Activated CD8-positive, alpha-beta T cell treated with anti-CD3 and anti-CD28 coated beads for 36 hours (primary cell): ENCODE measurements around the gene ERN1. TPM values are rescaled to one million over a fixed set of nuclear protein-coding genes. Genes with fewer than 3 reads are reported as not detected.

Experiments used
- ATAC-seq: fragments of 200-7000 bp; cut with Tn5 transposase; one replicate; pipeline ENCODE4 v1.10.0; 2021; ENCODE audit warnings: mild to moderate bottlenecking, moderate library complexity
- CTCF ChIA-PET: fragments of 350-600 bp; sonication (Branson Sonifier 250); formaldehyde crosslinking; loops from one replicate; lab custom pipeline; 2021; ENCODE audit warnings: antibody characterized with exemption; lab: Charles Lee
- POLR2A ChIA-PET: fragments of 350-600 bp; sonication (Branson Sonifier 250); formaldehyde crosslinking; loops from one replicate; lab custom pipeline; 2021; ENCODE audit warnings: antibody characterized with exemption; lab: Charles Lee
- DNase-seq: peaks from one replicate; pipeline ENCODE4 v3.0.0-alpha.2; 2020
- H3K27ac Mint-ChIP-seq: one replicate; pipeline ENCODE4 v1.8.0; 2021; ENCODE audit warnings: mild to moderate bottlenecking, mixed read lengths
- H3K27me3 Mint-ChIP-seq: one replicate; pipeline ENCODE4 v1.8.0; 2021; ENCODE audit warnings: mixed read lengths
- H3K36me3 Mint-ChIP-seq: one replicate; pipeline ENCODE4 v1.8.0; 2021; ENCODE audit warnings: low read depth, mixed read lengths
- H3K4me1 Mint-ChIP-seq: one replicate; pipeline ENCODE4 v1.8.0; 2021; ENCODE audit warnings: low read depth, mixed read lengths
- H3K4me3 Mint-ChIP-seq: one replicate; pipeline ENCODE4 v1.8.0; 2021; ENCODE audit warnings: mild to moderate bottlenecking, moderate library complexity, mixed read lengths
- H3K9me3 Mint-ChIP-seq: one replicate; pipeline ENCODE4 v1.8.0; 2021; ENCODE audit warnings: mixed read lengths
- CTCF ChIP-seq: fragments of 200-600 bp; IDR thresholded peaks from one replicate; pipeline ENCODE4 v1.8.0; 2022; ENCODE audit warnings: antibody characterized with exemption, mild to moderate bottlenecking
- intact Hi-C: fragments of 100-400 bp; cut with micrococcal nuclease; formaldehyde crosslinking; loops from one replicate; pipeline ENCODE4 v1.10.0; 2022
- total RNA-seq, 2 experiments: library from RNA; stranded (reverse); gene quantifications; one replicate each; pipeline ENCODE4 v1.2.3, GENCODE V29; 2021

The ERN1 gene
- total RNA-seq, 2 experiments from 2014 or later: 19.2 to 23.6 TPM

GRCh38 chr17:64003526-64004121, 126.3 kb downstream of the ERN1 start:
- Mint-ChIP-seq H3K27ac (no peak overlapping the region), H3K27me3 (no peaks in the 10 kb centered on the region), H3K9me3 (no peaks in the 10 kb centered on the region), H3K4me1 (peaks cover 26% of the 10 kb centered on the region), H3K36me3 (peaks cover 10% of the 10 kb centered on the region), H3K4me3 (no peak overlapping the region)
- DNase-seq (no peak), ATAC-seq (no peak)
- ChIA-PET CTCF (interaction anchor here (1.1 kb wide), 2 partner anchors 13 to 57 kb away, joined by 3 to 4 read pairs; no protein-coding TSS in a partner anchor), POLR2A (no interaction called here)
- intact Hi-C loops: no loop called here
- no peak for TF ChIP-seq CTCF

- POLR2A ChIA-PET: interaction anchor here (0.9 kb wide), 1 partner anchor 12 kb away, joined by 3 read pairs; no protein-coding TSS in a partner anchor
- H3K27me3 Mint-ChIP-seq: no peaks in the 10 kb centered on the region
- ATAC-seq (no peak), DNase-seq (no peak)
- no peak for TF ChIP-seq CTCF
- intact Hi-C loops: no loop called here
- H3K4me3 Mint-ChIP-seq: no peak overlapping the region
- H3K4me1 Mint-ChIP-seq: peaks cover 23% of the 10 kb centered on the region
- CTCF ChIA-PET: interaction anchor here (1.1 to 2.0 kb wide), 2 partner anchors 12 to 22 kb away, joined by 3 to 7 read pairs; no protein-coding TSS in a partner anchor
- H3K9me3 Mint-ChIP-seq: no peaks in the 10 kb centered on the region
- H3K36me3 Mint-ChIP-seq: peaks cover 10% of the 10 kb centered on the region
- no peak overlapping the region for H3K27ac Mint-ChIP-seq
These were observed 127.1 kb downstream of the ERN1 start for GRCh38 chr17:64002658-64003525.

DNA sequence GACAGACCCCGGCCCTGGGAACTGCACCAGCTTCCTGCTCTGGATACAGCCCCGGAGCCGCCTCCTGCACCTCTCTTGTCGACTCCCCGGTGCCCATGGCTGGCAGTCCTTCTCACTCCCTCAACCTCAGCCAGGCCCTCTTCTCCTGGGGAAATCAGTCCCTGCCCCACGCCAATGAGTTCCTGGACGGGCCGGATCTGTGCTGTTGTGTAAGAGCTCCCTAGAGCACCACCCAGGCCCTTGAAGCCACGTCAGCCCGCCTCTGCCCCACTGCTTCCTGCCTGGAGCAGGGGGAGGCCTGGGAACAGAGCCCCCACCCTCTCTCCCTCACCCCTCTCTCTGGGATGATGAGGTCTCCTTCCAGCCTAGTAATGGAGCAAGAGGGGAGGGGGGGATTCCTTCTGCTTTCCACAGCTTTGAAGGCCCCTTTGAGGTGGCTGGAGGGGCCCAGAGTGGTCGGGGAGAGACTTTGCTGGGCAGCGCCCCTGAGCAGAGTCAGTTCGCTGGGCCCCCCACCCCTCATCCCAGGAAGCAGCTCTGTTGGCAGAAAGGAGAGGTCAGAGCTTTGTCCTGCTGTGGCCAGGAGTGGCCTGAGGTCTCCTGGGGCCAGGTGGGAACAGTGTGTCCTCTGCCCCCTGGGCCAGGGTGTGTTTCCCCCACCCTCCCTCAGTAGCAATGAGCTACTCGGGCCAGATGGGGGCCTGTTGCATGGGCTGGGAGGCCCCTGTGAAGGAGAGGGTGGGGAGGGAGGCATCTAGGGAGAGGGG, 128.0 kb downstream of the ERN1 start:
- ATAC-seq: no peak
- Mint-ChIP-seq H3K36me3 (peaks cover 10% of the 10 kb centered on the region), H3K27me3 (no peaks in the 10 kb centered on the region), H3K4me3 (no peak overlapping the region), H3K4me1 (peaks cover 26% of the 10 kb centered on the region), H3K27ac (no peak overlapping the region), H3K9me3 (no peaks in the 10 kb centered on the region)
- CTCF ChIA-PET: interaction anchor here (1.5 to 2.0 kb wide), 2 partner anchors 11 to 23 kb away, joined by 4 to 7 read pairs; no protein-coding TSS in a partner anchor
- no peak for DNase-seq
- POLR2A ChIA-PET: interaction anchor here (0.9 to 1.3 kb wide), 3 partner anchors 11 to 18 kb away, joined by 3 to 4 read pairs (median 3); partner anchors contain the start of gene ICAM2
- TF ChIP-seq CTCF: no peak
- intact Hi-C loops: no loop called here

- no peak for DNase-seq
- ChIA-PET POLR2A (interaction anchor here (1.1 to 1.3 kb wide), 2 partner anchors 15 to 19 kb away, joined by 3 to 4 read pairs; partner anchors contain the start of gene ICAM2), CTCF (interaction anchor here (1.5 to 2.0 kb wide), 2 partner anchors 11 to 24 kb away, joined by 4 to 7 read pairs; no protein-coding TSS in a partner anchor)
- H3K4me3 Mint-ChIP-seq: no peak overlapping the region
- no peak overlapping the region for H3K27ac Mint-ChIP-seq
- H3K36me3 Mint-ChIP-seq: peaks cover 10% of the 10 kb centered on the region
- no peak for ATAC-seq
- H3K27me3 Mint-ChIP-seq: no peaks in the 10 kb centered on the region
- H3K4me1 Mint-ChIP-seq: peaks cover 22% of the 10 kb centered on the region
- H3K9me3 Mint-ChIP-seq: no peaks in the 10 kb centered on the region
- intact Hi-C loops: no loop called here
- TF ChIP-seq CTCF: no peak
These were observed 128.8 kb downstream of the ERN1 start for GRCh38 chr17:64001091-64001579.
